IPS-11a (cell line): ENCODE results near the gene FSTL4.

ENCODE experiments used
- H3K4me3 ChIP-seq: one replicate; pipeline ENCODE4 v1.5.1; 2013; ENCODE audit warnings: low read depth, low read length, control low read depth

Gene FSTL4

GRCh38 chr5:133393776-133394476, 218.4 kb downstream of the FSTL4 start:
- H3K4me3 ChIP-seq, result no peak overlapping the region

- H3K4me3 ChIP-seq, result no peak overlapping the region
Observed at GRCh38 chr5:133392448-133392847, 219.9 kb downstream of the FSTL4 start.

GRCh38 chr5:133391354-133392136, 220.8 kb downstream of the FSTL4 start:
- no peak overlapping the region for H3K4me3 ChIP-seq

DNA sequence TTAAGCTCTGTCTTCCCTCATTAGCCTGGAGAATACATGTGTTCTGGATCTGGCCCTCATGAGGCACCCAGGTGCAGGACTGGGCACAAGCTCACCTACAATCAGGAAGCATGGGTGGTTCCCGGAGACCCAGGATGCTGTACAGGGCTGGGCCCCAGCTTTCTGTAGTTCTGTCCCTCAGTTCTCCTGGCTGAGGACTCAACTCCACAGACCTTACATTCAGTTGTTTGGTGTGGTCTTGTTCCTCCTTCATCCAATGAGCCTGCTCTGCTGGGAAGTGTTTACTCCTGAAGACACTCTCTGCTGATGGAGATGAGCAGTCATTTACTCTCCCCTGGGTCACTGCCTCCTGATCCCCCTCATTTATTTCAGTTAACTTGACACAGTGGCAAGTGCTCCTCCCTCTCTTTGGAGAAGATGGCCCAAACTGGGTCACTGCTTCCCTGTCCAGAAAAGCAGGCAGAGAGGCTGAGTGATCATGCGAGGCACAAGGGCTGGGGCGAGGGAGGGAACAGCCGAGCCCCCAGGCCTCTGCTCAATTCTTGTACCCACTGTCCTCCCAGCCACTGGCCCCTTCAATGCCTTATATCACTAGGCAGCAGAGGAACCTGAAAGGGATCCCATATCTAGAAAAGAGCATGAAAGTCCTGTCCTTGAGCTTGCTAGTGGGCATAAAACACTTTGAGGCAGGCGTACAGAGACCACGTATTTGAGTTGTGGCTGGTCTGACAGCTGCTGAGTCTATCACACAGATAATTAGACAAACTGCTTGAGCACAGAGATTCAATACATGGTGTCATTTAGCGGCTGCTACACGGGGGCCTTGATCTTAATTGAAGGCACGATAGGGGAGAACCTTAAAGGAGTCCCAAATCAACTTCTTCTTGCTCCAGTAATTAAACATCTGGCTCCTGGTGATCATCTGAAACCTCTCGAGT, 221.7 kb downstream of the FSTL4 start:
- no peak overlapping the region for H3K4me3 ChIP-seq

DNA sequence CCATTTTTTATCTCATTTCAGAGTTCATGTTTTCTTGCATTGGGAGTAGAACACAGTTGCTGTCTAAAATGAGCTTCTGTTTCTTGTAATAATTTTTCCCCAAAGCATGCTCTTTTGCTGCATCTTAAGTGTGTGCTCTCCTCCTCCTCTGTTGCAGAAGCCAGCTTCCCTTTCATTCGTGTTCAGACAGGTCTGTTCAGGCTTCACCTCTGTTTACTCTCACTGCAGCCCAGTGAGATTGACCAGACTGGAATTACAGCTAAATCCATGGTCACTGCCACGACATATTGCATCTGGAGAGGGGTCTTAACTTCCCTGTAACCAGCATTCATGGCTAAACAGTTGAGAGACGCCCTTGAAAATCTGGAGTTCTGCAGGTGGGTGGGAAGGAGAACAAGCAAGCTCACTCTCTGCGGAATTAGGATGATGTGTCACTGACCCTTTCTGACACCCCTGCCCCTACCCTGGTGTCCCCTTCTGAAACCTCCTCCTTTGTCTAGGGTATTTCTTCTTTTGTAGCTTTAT, 223.2 kb downstream of the FSTL4 start:
- H3K4me3 ChIP-seq, result no peak overlapping the region

- H3K4me3 ChIP-seq, result no peak overlapping the region
Observed at GRCh38 chr5:133387621-133388020, 224.7 kb downstream of the FSTL4 start.

GRCh38 chr5:133387091-133387490, 225.2 kb downstream of the FSTL4 start:
- no peak overlapping the region for H3K4me3 ChIP-seq

- no peak overlapping the region for H3K4me3 ChIP-seq
Observed at GRCh38 chr5:133386662-133387061, 225.7 kb downstream of the FSTL4 start.

GRCh38 chr5:133385346-133385745, 227.0 kb downstream of the FSTL4 start:
- H3K4me3 ChIP-seq, result no peak overlapping the region

DNA sequence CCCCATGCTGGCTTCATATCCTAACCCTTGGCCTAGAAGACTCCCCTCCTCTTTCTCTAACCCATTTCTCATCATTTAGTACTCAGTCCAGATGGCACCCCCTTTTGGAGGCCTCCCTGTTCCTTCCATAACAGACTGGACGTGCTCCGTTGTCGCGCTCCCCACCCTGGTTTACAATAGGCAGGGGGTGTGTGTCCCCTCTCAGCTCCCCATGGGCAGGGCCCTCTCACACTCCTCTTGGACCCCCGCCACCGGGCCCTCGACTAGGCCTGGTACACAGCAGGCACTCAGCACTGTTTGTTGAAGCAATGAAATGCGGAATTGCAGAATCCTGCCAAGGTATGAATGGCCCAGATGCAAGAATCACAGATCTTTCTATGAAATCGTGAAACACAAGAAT, 227.4 kb downstream of the FSTL4 start:
- no peak overlapping the region for H3K4me3 ChIP-seq

GRCh38 chr5:133384120-133384855, 228.1 kb downstream of the FSTL4 start:
- no peak overlapping the region for H3K4me3 ChIP-seq

DNA sequence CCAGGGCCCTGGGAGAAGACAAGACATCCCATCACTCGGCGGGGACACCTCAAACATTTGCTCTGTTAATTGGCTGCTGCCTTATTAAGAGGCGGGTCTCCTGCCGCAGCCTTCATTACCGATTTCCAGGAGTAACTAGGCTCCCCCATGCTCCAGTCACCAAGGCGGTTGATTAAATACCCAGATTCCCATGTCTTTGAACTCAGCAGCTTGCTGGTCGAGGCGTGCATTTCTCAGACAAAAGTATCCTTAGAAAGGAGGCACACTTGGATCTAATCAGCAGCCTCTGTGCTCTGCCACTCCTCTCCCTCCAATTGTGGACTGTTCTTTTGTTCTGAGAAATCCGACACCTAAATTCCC, 228.8 kb downstream of the FSTL4 start:
- H3K4me3 ChIP-seq, result no peak overlapping the region

DNA sequence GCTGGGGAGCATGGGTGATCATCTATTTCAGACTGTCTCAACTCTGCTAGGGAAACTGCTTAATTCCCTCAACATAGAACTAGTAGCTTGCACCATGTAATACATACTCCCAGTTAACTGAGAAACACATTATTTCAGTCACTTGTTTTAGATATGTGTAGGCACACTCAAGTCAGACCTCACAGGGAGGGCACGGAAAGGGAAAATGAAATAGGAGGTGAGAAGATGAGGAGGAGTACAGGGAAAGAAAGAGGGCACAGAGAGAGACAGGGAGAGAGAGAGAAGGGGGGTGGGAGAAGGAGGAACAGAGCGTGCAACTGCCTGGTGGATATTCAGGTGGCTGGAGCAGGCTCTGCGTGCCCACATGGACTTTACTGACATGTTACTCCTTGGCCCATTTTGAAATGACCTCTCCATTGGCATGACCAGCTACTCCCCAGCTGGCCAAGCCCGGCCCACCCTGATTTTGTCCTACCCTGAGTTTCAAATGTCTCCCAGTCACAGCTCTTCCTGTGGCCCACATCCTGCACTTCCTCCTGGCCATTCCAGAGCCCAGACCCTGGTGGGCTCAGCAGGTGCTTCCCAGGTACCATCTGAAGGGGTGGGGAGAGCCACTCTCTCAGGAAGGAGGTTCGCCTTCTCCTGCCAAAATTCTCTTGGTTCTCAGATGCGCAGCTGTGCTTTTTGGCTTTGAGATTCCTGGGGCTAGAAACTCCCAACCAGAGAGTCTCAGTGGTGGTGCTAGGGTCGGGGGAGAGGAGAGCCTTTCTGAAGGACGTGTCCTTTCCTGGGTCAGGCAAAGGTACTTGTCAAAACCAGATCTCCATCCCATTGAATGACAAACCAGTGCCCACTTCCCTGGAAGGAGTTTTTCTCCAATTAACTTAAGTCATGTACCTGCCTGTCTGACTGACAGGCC, 229.4 kb downstream of the FSTL4 start:
- no peak overlapping the region for H3K4me3 ChIP-seq

DNA sequence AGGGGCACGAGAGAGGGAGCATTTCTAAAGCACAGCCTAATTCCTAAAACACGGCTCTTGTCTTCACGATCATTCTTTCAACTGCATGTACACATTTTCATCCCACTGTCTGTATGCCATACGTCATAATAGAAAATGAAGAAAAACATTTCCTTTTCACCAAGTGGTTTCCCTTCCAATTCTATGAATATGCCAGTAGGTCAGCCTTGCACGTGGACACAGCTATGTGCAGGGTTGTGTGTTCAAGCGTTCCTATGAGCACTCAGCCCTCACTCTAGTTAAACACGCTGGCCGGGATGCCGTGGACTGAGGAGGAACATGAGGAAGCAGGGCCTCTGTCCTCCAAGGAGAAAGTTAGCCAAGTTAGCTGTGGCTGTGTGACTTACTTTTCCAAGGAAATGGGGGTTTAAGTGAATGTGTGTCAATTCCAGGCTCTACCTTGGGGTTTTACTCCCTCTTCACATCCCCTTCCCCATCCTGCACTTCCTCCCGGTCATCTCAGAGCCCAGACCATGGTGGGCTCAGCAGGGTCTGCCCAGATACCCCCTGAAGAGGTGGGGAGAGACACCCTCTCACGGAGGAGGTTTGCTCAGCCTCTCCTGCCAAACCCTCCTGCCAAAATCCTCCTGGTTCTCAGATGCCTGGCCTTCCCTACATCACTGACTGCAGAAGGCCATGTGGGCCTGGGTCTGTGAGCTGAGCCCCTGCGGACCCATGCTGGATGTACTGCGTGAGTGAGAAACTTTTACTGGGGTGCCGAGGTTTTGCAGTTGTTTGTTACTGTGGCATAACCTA, 230.6 kb downstream of the FSTL4 start:
- H3K4me3 ChIP-seq, result no peak overlapping the region

DNA sequence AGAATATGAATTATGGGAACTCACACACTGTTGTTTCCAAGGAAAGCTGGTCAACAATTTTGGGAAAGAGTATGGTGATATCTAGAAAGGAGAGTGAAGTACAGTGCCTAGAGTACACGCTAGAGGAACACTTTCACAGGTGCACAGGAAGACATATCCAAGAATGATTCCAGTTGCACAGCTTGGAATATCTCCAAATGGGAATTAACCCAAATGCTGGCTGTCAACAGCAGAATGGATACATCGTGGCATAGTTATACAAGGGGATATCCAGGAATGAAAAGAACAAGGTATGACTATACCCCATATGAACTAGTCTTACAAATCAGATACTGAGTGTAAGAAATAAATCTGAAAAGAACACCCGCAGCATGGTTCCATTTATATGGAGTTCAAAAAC, 231.3 kb downstream of the FSTL4 start:
- H3K4me3 ChIP-seq, result no peak overlapping the region

DNA sequence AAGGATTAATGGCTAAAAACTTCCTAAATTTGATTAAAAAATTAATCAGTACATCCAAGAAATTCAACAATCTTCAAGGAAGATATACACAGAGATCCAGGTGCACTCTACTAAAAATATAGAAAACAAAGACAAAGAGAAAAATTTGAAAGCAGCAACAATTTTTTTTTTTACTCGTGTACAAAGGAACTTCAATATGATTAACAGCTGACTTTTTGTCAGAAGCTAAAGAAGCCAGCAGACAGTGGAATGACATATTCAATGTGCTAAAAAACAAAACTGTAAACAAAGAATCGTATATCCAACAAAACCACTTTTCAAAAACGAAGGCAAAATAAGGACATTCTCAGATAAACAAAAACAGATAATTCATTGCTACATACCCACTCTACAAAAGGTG, 234.6 kb downstream of the FSTL4 start:
- H3K4me3 ChIP-seq, result no peak overlapping the region

GRCh38 chr5:133376986-133377385, 235.4 kb downstream of the FSTL4 start:
- no peak overlapping the region for H3K4me3 ChIP-seq

- H3K4me3 ChIP-seq, result no peak overlapping the region
Observed at GRCh38 chr5:133373121-133373870, 239.0 kb downstream of the FSTL4 start.
